Mesothelial cell of epicardium (in vitro differentiated cells): Measurements from ENCODE around the gene PDZRN4. TPM values are rescaled to one million over a fixed set of nuclear protein-coding genes. Genes with fewer than 3 reads are reported as not detected.

ENCODE experiments used
- DNase-seq, 2 experiments: peaks; one replicate each; pipeline ENCODE4 v3.0.0; 2021; ENCODE audit warnings: low spot score in 2 of 2; ENCODE audit not compliant: unreplicated experiment in 2 of 2
- H3K27ac Mint-ChIP-seq: 2 replicates; pipeline ENCODE4 v1.8.0; 2021; ENCODE audit warnings: mixed read lengths
- H3K27me3 Mint-ChIP-seq: 2 replicates; pipeline ENCODE4 v1.8.0; 2021; ENCODE audit warnings: low read depth, mixed read lengths
- H3K36me3 Mint-ChIP-seq: 2 replicates; pipeline ENCODE4 v1.8.0; 2021; ENCODE audit warnings: mixed read lengths
- H3K4me1 Mint-ChIP-seq: 2 replicates; pipeline ENCODE4 v1.8.0; 2021; ENCODE audit warnings: mixed read lengths
- H3K4me3 Mint-ChIP-seq: 2 replicates; pipeline ENCODE4 v1.8.0; 2021; ENCODE audit warnings: mild to moderate bottlenecking, moderate library complexity, mixed read lengths
- H3K9me3 Mint-ChIP-seq: 2 replicates; pipeline ENCODE4 v1.8.0; 2021; ENCODE audit warnings: mixed read lengths
- total RNA-seq: library from RNA; stranded (reverse); gene quantifications from 3 replicates; pipeline ENCODE4 v1.2.1, GENCODE V29; 2021
- TF ChIP-seq, protein P1 (sequence below): fragments of 200-600 bp; sonication (generic); IDR thresholded peaks from one replicate; pipeline ENCODE4 v1.5.0; 2021; ENCODE audit warnings: antibody characterized with exemption; ENCODE audit not compliant: unreplicated experiment

Gene PDZRN4
- total RNA-seq, 1 donor from 2014 or later, result 1.5 TPM

- TF ChIP-seq, protein P1, sequence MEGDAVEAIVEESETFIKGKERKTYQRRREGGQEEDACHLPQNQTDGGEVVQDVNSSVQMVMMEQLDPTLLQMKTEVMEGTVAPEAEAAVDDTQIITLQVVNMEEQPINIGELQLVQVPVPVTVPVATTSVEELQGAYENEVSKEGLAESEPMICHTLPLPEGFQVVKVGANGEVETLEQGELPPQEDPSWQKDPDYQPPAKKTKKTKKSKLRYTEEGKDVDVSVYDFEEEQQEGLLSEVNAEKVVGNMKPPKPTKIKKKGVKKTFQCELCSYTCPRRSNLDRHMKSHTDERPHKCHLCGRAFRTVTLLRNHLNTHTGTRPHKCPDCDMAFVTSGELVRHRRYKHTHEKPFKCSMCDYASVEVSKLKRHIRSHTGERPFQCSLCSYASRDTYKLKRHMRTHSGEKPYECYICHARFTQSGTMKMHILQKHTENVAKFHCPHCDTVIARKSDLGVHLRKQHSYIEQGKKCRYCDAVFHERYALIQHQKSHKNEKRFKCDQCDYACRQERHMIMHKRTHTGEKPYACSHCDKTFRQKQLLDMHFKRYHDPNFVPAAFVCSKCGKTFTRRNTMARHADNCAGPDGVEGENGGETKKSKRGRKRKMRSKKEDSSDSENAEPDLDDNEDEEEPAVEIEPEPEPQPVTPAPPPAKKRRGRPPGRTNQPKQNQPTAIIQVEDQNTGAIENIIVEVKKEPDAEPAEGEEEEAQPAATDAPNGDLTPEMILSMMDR, result no peak
- Mint-ChIP-seq H3K4me1 (peaks cover 10% of the 10 kb centered on the region), H3K36me3 (no peaks in the 10 kb centered on the region), H3K27ac (no peak overlapping the region), H3K4me3 (no peak overlapping the region), H3K9me3 (no peaks in the 10 kb centered on the region), H3K27me3 (no peaks in the 10 kb centered on the region)
- DNase-seq, result no peak
Measured at GRCh38 chr12:41460906-41461305, 272.8 kb downstream of the PDZRN4 start.

DNA sequence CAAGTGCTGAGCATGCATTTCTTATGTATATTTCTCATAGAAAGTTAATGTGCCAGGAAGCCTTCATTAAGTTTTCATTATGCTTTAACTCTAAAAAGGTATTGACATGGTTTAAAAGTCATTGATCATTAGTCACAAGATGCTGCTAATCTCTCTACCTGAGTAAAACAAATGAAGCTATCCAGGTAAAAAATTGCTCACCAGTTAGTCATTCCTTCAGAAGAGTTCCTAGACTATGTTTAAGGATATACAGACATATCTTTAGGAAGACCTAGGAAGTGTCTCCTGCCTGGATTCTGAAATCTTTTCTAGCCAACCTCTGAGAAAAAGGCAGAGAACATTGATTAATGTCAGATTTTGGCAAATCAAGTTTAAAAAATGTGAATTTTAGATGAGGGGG is 274.2 kb downstream of the PDZRN4 start:
- DNase-seq, result no peak
- Mint-ChIP-seq H3K9me3 (no peaks in the 10 kb centered on the region), H3K4me3 (no peak overlapping the region), H3K4me1 (peaks cover 21% of the 10 kb centered on the region), H3K27ac (no peak overlapping the region), H3K36me3 (no peaks in the 10 kb centered on the region), H3K27me3 (no peaks in the 10 kb centered on the region)
- TF ChIP-seq, protein P1, result no peak

GRCh38 chr12:41465526-41465925 is 277.4 kb downstream of the PDZRN4 start:
- Mint-ChIP-seq H3K4me3 (no peak overlapping the region), H3K9me3 (no peaks in the 10 kb centered on the region), H3K36me3 (no peaks in the 10 kb centered on the region), H3K27me3 (no peaks in the 10 kb centered on the region), H3K4me1 (peaks cover 18% of the 10 kb centered on the region), H3K27ac (no peak overlapping the region)
- TF ChIP-seq, protein P1, result no peak
- no peak for DNase-seq

GRCh38 chr12:41466300-41466699 is 278.2 kb downstream of the PDZRN4 start:
- TF ChIP-seq, protein P1, result no peak
- Mint-ChIP-seq H3K4me3 (no peak overlapping the region), H3K36me3 (no peaks in the 10 kb centered on the region), H3K27me3 (no peaks in the 10 kb centered on the region), H3K9me3 (no peaks in the 10 kb centered on the region), H3K27ac (no peak overlapping the region), H3K4me1 (peaks cover 18% of the 10 kb centered on the region)
- DNase-seq, result no peak

DNA sequence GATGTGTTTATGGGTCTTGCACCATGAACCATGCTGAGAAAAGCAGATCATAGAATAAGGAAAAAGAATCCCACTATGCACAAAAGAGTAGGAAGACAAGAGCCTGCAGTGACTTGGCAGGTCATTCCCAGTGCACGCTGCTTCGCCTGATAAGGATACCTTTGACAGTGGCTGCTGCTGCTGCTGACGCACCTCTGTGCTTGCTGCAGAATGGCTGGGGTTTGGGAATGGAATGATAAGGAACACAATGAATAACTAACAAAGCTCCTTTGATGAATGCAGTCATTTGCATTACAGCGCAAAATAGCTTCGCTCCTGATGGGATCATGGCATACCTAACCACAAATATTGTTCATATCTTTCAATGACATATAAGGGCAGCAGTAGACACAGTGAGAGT is 278.7 kb downstream of the PDZRN4 start:
- no peaks in the 10 kb centered on the region for H3K36me3 Mint-ChIP-seq
- no peaks in the 10 kb centered on the region for H3K27me3 Mint-ChIP-seq
- DNase-seq, result no peak
- no peak overlapping the region for H3K4me3 Mint-ChIP-seq
- no peak overlapping the region for H3K27ac Mint-ChIP-seq
- TF ChIP-seq, protein P1, result no peak
- no peaks in the 10 kb centered on the region for H3K9me3 Mint-ChIP-seq
- peaks cover 18% of the 10 kb centered on the region for H3K4me1 Mint-ChIP-seq
